H9 (cell line): ENCODE results near the gene C1QTNF2. TPM values are rescaled to one million over a fixed set of nuclear protein-coding genes. Genes with fewer than 3 reads are reported as not detected.

Experiments used
- DNase-seq: peaks from one replicate; pipeline ENCODE4 v3.0.0-alpha.2; 2017
- H2AFZ ChIP-seq: one replicate; pipeline ENCODE4 v1.6.1; 2013; ENCODE audit warnings: mild to moderate bottlenecking, low read length, control low read depth, moderate library complexity
- H2AK5ac ChIP-seq: 2 replicates; pipeline ENCODE4 v1.6.1; 2013; ENCODE audit warnings: low read length, control low read depth, mixed read lengths; ENCODE audit not compliant: insufficient read length
- H2BK120ac ChIP-seq: one replicate; pipeline ENCODE4 v1.6.1; 2013; ENCODE audit warnings: low read depth, mild to moderate bottlenecking, low read length, control low read depth, inconsistent platforms; ENCODE audit not compliant: poor library complexity, severe bottlenecking
- H2BK12ac ChIP-seq: 2 replicates; pipeline ENCODE4 v1.6.1; 2013; ENCODE audit warnings: low read length, control low read depth, mixed read lengths, low read depth; ENCODE audit not compliant: insufficient read length
- H2BK15ac ChIP-seq: 2 replicates; pipeline ENCODE4 v1.6.1; 2013; ENCODE audit warnings: low read depth, low read length, control low read depth
- H2BK20ac ChIP-seq: one replicate; pipeline ENCODE4 v1.6.1; 2013; ENCODE audit warnings: low read depth, mild to moderate bottlenecking, low read length, control low read depth, inconsistent platforms; ENCODE audit not compliant: poor library complexity, severe bottlenecking
- H2BK5ac ChIP-seq: 2 replicates; pipeline ENCODE4 v1.6.1; 2013; ENCODE audit warnings: low read length, control low read depth, mixed read lengths; ENCODE audit not compliant: insufficient read length
- H3K14ac ChIP-seq: 2 replicates; pipeline ENCODE4 v1.6.1; 2013; ENCODE audit warnings: low read length, control low read depth; ENCODE audit not compliant: insufficient read depth
- H3K18ac ChIP-seq: 2 replicates; pipeline ENCODE4 v1.6.1; 2013; ENCODE audit warnings: low read depth, mild to moderate bottlenecking, mixed read lengths, low read length, control low read depth; ENCODE audit not compliant: insufficient read length
- H3K23ac ChIP-seq: 2 replicates; pipeline ENCODE4 v1.6.1; 2013; ENCODE audit warnings: low read length, control low read depth, mixed read lengths, low read depth; ENCODE audit not compliant: insufficient read length
- H3K23me2 ChIP-seq: 2 replicates; pipeline ENCODE4 v1.6.1; 2013; ENCODE audit warnings: low read depth, mild to moderate bottlenecking, mixed read lengths, low read length, control low read depth; ENCODE audit not compliant: insufficient read length, poor library complexity, severe bottlenecking
- H3K27ac ChIP-seq: 2 replicates; pipeline ENCODE4 v1.5.1; 2013; ENCODE audit warnings: low read length, control low read depth, mixed read lengths, low read depth; ENCODE audit not compliant: insufficient read length
- H3K27me3 ChIP-seq: 2 replicates; pipeline ENCODE4 v1.6.1; 2013; ENCODE audit warnings: low read length, control low read depth, inconsistent platforms; ENCODE audit not compliant: insufficient read depth
- H3K4ac ChIP-seq: 2 replicates; pipeline ENCODE4 v1.6.1; 2013; ENCODE audit warnings: low read depth, mild to moderate bottlenecking, control low read depth, inconsistent platforms, low read length, moderate library complexity
- H3K4me1 ChIP-seq: 2 replicates; pipeline ENCODE4 v1.6.1; 2013; ENCODE audit warnings: low read length, control low read depth, inconsistent platforms; ENCODE audit not compliant: insufficient read depth
- H3K4me2 ChIP-seq: 2 replicates; pipeline ENCODE4 v1.6.1; 2013; ENCODE audit warnings: low read length, control low read depth, mixed read lengths; ENCODE audit not compliant: insufficient read length, insufficient read depth
- H3K56ac ChIP-seq: 2 replicates; pipeline ENCODE4 v1.6.1; 2013; ENCODE audit warnings: low read depth, mild to moderate bottlenecking, mixed read lengths, low read length, control low read depth; ENCODE audit not compliant: insufficient read length
- H3K79me1 ChIP-seq: 2 replicates; pipeline ENCODE4 v1.6.1; 2013; ENCODE audit warnings: low read depth, mild to moderate bottlenecking, moderate library complexity, low read length, control low read depth, inconsistent platforms; ENCODE audit not compliant: insufficient read depth, poor library complexity, severe bottlenecking
- H3K79me2 ChIP-seq: 2 replicates; pipeline ENCODE4 v1.6.1; 2013; ENCODE audit warnings: low read length, control low read depth, inconsistent platforms; ENCODE audit not compliant: insufficient read depth
- H3K9ac ChIP-seq: 2 replicates; pipeline ENCODE4 v1.6.1; 2013; ENCODE audit warnings: low read length, control low read depth, mixed read lengths; ENCODE audit not compliant: insufficient read length; ENCODE audit errors: extremely low read depth
- H3K9me3 ChIP-seq: one replicate; pipeline ENCODE4 v1.6.1; 2013; ENCODE audit warnings: low read depth, low read length, inconsistent platforms; ENCODE audit not compliant: control insufficient read depth
- H3T11ph ChIP-seq: one replicate; pipeline ENCODE4 v1.6.1; 2013; ENCODE audit warnings: mild to moderate bottlenecking, low read length, control low read depth, inconsistent platforms
- H4K20me1 ChIP-seq: one replicate; pipeline ENCODE4 v1.6.1; 2013; ENCODE audit not compliant: control insufficient read depth, insufficient read length, insufficient read depth
- H4K5ac ChIP-seq: 2 replicates; pipeline ENCODE4 v1.6.1; 2013; ENCODE audit warnings: low read depth, mild to moderate bottlenecking, mixed read lengths, low read length, control low read depth; ENCODE audit not compliant: insufficient read length
- H4K8ac ChIP-seq: replicated peaks from 2 replicates; pipeline ENCODE4 v1.6.1; 2013; ENCODE audit warnings: low read length, control low read depth, mixed read lengths, low read depth; ENCODE audit not compliant: insufficient read length
- H4K91ac ChIP-seq: 2 replicates; pipeline ENCODE4 v1.6.1; 2013; ENCODE audit warnings: low read depth, mild to moderate bottlenecking, moderate library complexity, mixed read lengths, low read length, control low read depth; ENCODE audit not compliant: insufficient read length
- H3K27ac Mint-ChIP-seq, 3 experiments: 2 replicates in 2 of 3; 3 replicates in 1 of 3; pipeline ENCODE4 v1.8.0; 2020 to 2021; ENCODE audit warnings: mixed read lengths in 3 of 3, mild to moderate bottlenecking in 1 of 3, moderate library complexity in 1 of 3
- H3K27me3 Mint-ChIP-seq: 2 replicates; pipeline ENCODE4 v1.8.0; 2021; ENCODE audit warnings: low read depth, mild to moderate bottlenecking, moderate library complexity, mixed read lengths
- H3K36me3 Mint-ChIP-seq, 3 experiments: 2 replicates in 2 of 3; 3 replicates in 1 of 3; pipeline ENCODE4 v1.8.0; 2020 to 2021; ENCODE audit warnings: low read depth in 3 of 3, mixed read lengths in 3 of 3; ENCODE audit not compliant: insufficient read depth in 1 of 3
- H3K4me1 Mint-ChIP-seq, 2 experiments: 2 replicates each; pipeline ENCODE4 v1.8.0; 2020; ENCODE audit warnings: mixed read lengths in 2 of 2
- H3K4me3 Mint-ChIP-seq, 2 experiments: 2 replicates in 1 of 2; 3 replicates in 1 of 2; pipeline ENCODE4 v1.8.0; 2020 to 2021; ENCODE audit warnings: mild to moderate bottlenecking in 2 of 2, mixed read lengths in 2 of 2, moderate library complexity in 1 of 2
- H3K9me3 Mint-ChIP-seq, 2 experiments: 2 replicates in 1 of 2; 3 replicates in 1 of 2; pipeline ENCODE4 v1.8.0; 2020; ENCODE audit warnings: mild to moderate bottlenecking in 2 of 2, mixed read lengths in 2 of 2, moderate library complexity in 1 of 2
- CTCF ChIP-seq: fragments of 200-600 bp; sonication (generic); conservative IDR thresholded peaks from 3 replicates; pipeline ENCODE4 v1.8.0; 2021; ENCODE audit warnings: antibody characterized with exemption, mild to moderate bottlenecking
- total RNA-seq: library from RNA; stranded (reverse); gene quantifications from 2 replicates; pipeline ENCODE4 v1.2.1, GENCODE V29; 2021

The C1QTNF2 gene
- total RNA-seq, 1 experiment from 2014 or later: 0.59 TPM

GRCh38 chr5:160385496-160385895 lies 15.1 kb upstream of the C1QTNF2 start:
- DNase-seq: no peak
- H4K8ac ChIP-seq: no peak overlapping the region
- no peak overlapping the region for H2BK5ac ChIP-seq
- no peak overlapping the region for H3K4ac ChIP-seq
- no peak overlapping the region for H4K5ac ChIP-seq
- no peak overlapping the region for H2BK12ac ChIP-seq
- Mint-ChIP-seq H3K9me3 (peaks cover 15 to 20% of the 10 kb centered on the region in 2 experiments), H3K4me3 (no peak overlapping the region), H3K27me3 (peaks cover 1% of the 10 kb centered on the region; the same call in 1 of the 2 replicates), H3K4me1 (no peaks in the 10 kb centered on the region), H3K36me3 (peaks cover 12 to 23% (median 15%) of the 10 kb centered on the region in 3 experiments; a peak in 6 of 7 replicates), H3K27ac (no peak overlapping the region)
- H3K4me1 ChIP-seq: no peaks in the 10 kb centered on the region
- H4K91ac ChIP-seq: no peak overlapping the region
- no peak overlapping the region for H3K18ac ChIP-seq
- H2BK120ac ChIP-seq: no peak overlapping the region
- no peaks in the 10 kb centered on the region for H3K79me1 ChIP-seq
- no peaks in the 10 kb centered on the region for H3K9me3 ChIP-seq
- TF ChIP-seq CTCF: no peak
- no peaks in the 10 kb centered on the region for H4K20me1 ChIP-seq
- H3K14ac ChIP-seq: no peak overlapping the region
- no peak overlapping the region for H2AK5ac ChIP-seq
- H3K79me2 ChIP-seq: no peaks in the 10 kb centered on the region
- no peak overlapping the region for H3T11ph ChIP-seq
- H3K27ac ChIP-seq: no peak overlapping the region
- no peaks in the 10 kb centered on the region for H3K27me3 ChIP-seq
- no peak overlapping the region for H2BK15ac ChIP-seq
- H2BK20ac ChIP-seq: no peak overlapping the region
- no peak overlapping the region for H3K23ac ChIP-seq
- H3K9ac ChIP-seq: no peak overlapping the region
- no peaks in the 10 kb centered on the region for H3K23me2 ChIP-seq
- H2AFZ ChIP-seq: no peak overlapping the region
- no peak overlapping the region for H3K56ac ChIP-seq
- no peak overlapping the region for H3K4me2 ChIP-seq
